HCT116 (cell line): ENCODE measurements around the gene POFUT1. TPM values are rescaled to one million over a fixed set of nuclear protein-coding genes. Genes with fewer than 3 reads are reported as not detected.

Experiments
- CTCF ChIP-seq, 3 experiments: fragments of 200-600 bp in 1 of 3; sonication (generic) in 1 of 3; IDR thresholded peaks in 2 of 3; conservative IDR thresholded peaks in 1 of 3; 2 replicates each; pipeline ENCODE4 v1.5.1; 2012 to 2017; ENCODE audit warnings: low read depth in 2 of 3, low read length in 2 of 3, antibody characterized with exemption in 1 of 3, borderline replicate concordance in 1 of 3, control low read depth in 1 of 3, mild to moderate bottlenecking in 1 of 3, mixed read lengths in 1 of 3, mixed run types in 1 of 3, moderate library complexity in 1 of 3; ENCODE audit not compliant: insufficient read depth in 1 of 3
- ELF1 ChIP-seq: IDR thresholded peaks from 2 replicates; pipeline ENCODE4 v1.6.1; 2012; ENCODE audit warnings: low read depth, borderline replicate concordance
- JUND ChIP-seq: IDR thresholded peaks from 2 replicates; pipeline ENCODE4 v1.6.1; 2012
- RAD21 ChIP-seq: IDR thresholded peaks from 2 replicates; pipeline ENCODE4 v1.6.1; 2012; ENCODE audit warnings: low read depth, mild to moderate bottlenecking
- SRF ChIP-seq: IDR thresholded peaks from 2 replicates; pipeline ENCODE4 v1.6.1; 2012; ENCODE audit warnings: low read depth
- ZBTB33 ChIP-seq: IDR thresholded peaks from 2 replicates; pipeline ENCODE4 v1.6.1; 2011; ENCODE audit warnings: mild to moderate bottlenecking, low read length, moderate library complexity; ENCODE audit not compliant: insufficient replicate concordance; ENCODE audit errors: extremely low read depth
- microRNA counts: library from miRNA; unstranded; fragments of <30 nt; microRNA quantifications from one replicate; lab custom pipeline; 2015
- total RNA-seq: library from RNA; stranded (reverse); gene quantifications from one replicate; pipeline ENCODE4 v1.2.1, GENCODE V29; 2021; ENCODE audit not compliant: unreplicated experiment

The POFUT1 gene
- total RNA-seq, 1 experiment from 2014 or later, result 34.5 TPM

- TF ChIP-seq CTCF (IDR thresholded peaks at IDR 0.05 in 2 of 3, conservative IDR thresholded peaks at IDR 0.05 in 1 of 3; ENCODE audit: borderline replicate concordance in 1 of 3, insufficient read depth in 1 of 3, low read depth in 2 of 3, low read length in 2 of 3) (no peak), ELF1 (no peak), ZBTB33 (no peak), JUND (no peak), SRF (no peak), RAD21 (no peak)
- TF ChIP-seq, all 23 proteins: peak for 0
These were observed 79.6 kb downstream of the POFUT1 start (continued) for GRCh38 chr20:32287231-32287638.

MicroRNAs encoded within 50 kb of the gene (microRNA counts, 767-probe panel; counts per million panel counts)
- microRNA hsa-miR-1825 (lab: Ali Mortazavi, UCI), result not detected

Other genes starting within 250 kb of the POFUT1 start
- gene XKR7, start 239.7 kb upstream of the POFUT1 start, total RNA-seq, result not detected
- gene CCM2L, start 197.4 kb upstream of the POFUT1 start, total RNA-seq, result 1.4 TPM
- gene HCK, start 155.6 kb upstream of the POFUT1 start, total RNA-seq, result 0.17 TPM
- gene TM9SF4, start 98.2 kb upstream of the POFUT1 start, total RNA-seq, result 51.2 TPM
- 18.3 TPM for gene PLAGL2, start 137 bp upstream of the POFUT1 start, total RNA-seq
- 31.5 TPM for gene KIF3B, start 69.8 kb downstream of the POFUT1 start, total RNA-seq
- 52.2 TPM for gene ASXL1, start 150.5 kb downstream of the POFUT1 start, total RNA-seq